ENCODE data around the gene KLC3.

The KLC3 gene

GRCh38 chr19:45349126-45349415 lies 8.5 kb downstream of the KLC3 start:
- DNase-seq (ENCODE audit: low read depth): no peak

- no peak for DNase-seq (ENCODE audit: low read depth)
Observed at GRCh38 chr19:45349430-45349941, 8.9 kb downstream of the KLC3 start.

DNA sequence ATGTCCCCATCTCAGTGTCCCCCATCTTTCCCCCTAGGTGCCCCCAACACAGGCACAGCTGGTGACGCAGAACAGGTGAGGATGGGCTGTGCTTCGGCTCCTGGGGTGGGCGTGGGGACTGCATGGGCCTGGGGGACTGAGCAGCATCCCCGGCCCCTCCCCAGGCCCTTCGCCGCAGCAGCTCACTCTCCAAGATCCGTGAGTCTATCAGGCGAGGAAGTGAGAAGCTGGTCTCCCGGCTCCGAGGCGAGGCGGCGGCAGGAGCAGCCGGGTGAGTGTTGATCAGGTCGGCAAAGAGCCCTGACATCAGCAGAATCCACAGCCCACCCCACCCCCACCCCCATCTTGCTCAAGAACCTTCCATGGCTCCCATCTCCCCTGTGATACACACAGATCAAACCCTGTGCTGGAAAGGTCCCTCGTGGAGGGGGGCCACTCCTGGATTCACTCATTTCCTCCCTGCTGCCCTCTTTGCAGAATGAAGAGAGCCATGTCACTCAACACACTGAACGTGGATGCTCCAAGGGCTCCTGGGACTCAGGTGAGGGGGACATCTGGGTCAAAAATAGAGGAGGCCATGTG lies 10.0 kb downstream of the KLC3 start:
- no peak for DNase-seq (ENCODE audit: low read depth)

DNA sequence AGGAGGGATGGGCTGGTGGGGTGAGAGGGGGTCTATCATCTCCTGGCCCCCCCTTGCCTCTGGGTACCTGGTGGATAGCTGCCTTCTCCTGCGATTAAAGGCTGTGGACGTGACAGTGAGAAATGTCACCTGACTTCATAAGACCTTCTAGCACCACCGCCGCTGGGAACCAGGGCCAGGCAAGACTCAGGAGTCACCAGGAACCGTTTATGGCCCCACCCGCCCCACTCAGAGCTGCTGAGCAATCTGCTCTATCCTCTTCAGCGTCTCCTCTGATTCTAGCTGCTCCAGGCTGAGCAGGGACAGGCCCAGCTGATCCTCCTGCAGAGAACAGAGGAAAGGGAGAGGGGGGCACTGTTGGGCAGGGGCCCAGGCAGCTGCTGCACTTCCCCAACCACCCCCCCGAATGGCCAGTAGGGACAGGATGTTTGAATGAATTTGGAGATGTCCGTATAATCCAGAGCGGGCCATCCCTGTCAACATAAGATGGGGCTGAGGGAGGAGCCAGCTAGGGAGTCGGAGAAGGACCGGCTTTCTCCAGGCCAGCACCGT lies 10.9 kb downstream of the KLC3 start:
- DNase-seq (ENCODE audit: low read depth): no peak

DNA sequence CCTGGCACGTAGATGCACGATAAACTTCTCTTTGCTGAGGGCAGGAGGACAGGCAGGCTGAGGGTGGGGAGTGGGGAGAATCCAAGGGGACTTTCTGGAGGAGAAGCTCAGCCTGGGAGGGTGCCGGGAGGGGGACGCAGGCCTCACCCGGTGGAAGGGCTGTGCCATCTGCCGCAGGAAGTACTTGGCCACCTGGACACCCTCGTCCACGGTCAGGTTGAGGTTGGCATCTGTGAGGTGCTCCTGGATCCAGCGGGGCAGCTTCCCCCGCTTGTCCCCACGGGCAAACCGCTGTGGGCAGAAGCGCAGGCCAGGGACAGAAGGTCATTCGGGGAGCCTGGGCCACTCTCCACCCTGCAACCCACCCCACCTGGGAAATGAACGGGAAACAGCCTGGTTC lies 11.5 kb downstream of the KLC3 start:
- no peak for DNase-seq (ENCODE audit: low read depth)

DNA sequence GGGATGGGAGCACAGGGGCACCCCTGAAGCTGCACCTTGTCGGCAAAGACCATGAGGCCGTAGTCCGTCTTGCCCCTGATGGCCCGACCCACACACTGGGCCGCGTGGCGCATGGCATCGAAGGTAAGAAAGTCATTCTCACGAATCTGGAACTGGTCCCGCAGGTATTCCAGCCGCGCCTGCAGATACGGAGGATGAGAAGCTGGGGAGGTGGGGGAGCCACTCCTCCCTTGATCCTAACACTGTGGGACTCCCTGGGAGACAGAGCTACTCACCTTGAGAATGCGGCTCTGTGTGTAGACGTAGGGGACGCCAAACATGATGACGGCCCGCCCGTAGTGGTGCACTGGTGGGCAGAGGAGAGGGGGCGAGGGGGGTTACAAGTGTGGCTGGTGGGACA lies 11.9 kb downstream of the KLC3 start:
- DNase-seq (ENCODE audit: low read depth): no peak

DNA sequence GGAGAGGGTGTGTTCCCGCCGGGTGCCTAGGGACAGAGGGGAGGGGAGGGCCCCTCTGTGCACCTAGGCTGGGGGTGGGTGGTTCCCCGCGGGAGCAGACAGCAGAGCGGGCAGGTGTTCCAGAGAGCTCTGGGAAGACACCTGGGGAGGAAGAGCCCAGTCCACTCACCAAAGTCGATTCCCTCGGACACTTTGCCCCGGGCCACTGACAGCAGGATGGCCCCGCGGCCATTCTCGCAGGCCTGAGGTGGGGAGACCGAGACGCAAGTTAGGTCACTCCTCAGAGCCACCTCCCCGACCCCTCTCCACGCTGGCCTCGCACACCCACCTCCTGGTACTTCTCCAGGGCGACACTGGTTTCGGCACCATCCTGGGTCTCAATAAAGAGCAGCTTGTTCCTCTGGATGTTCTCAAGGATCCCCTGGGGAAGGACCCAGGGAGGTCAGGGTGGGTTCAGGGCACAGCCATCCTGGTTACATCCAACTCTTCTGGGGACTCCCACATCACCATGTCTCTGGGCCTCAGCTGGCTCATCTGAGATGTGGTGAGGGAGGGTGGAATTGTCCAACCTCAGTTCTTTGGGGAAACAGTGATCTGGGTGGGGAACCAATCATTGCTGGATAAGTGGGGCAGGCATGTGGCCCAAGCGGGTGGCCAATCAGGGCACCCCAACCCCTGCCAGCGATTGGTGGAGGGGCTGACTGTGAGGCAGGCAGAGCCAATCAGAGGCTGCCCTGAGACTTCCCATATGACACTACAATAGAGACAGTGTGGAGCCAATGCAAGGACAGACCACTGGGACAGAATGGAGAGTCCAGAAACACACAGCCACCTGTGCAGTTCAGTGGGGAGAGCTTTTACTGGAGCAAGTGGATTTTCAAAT lies 12.6 kb downstream of the KLC3 start:
- DNase-seq (ENCODE audit: low read depth): no peak

DNA sequence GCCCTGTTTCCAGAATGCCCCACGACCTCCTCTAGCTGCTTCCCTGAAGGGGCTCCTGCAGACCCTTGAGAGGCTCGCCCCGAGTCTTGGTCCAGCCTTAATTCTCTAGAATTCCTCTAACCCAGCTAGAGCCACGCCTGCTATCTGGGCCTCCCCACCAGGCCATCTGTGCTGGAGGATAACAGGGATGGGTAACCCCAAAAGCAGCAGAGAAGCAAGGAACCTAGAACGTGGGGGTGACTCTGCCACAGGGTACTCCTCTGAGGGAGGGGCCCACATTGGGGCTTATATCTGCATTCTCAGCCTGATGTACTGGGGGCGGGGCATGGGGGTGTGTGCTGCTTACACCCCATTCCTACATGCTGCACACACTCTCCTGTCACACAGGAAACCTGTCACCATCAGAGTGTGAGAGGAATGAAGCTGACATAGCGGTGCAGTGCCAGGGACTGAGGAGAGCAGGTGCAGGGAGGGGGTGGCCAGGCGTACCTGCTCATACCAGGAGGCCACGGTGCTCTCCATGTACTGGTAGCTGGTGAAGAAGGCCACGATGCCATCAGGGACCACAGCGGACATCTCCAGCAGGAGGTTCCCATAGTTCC lies 13.8 kb downstream of the KLC3 start:
- no peak for DNase-seq (ENCODE audit: low read depth)

DNA sequence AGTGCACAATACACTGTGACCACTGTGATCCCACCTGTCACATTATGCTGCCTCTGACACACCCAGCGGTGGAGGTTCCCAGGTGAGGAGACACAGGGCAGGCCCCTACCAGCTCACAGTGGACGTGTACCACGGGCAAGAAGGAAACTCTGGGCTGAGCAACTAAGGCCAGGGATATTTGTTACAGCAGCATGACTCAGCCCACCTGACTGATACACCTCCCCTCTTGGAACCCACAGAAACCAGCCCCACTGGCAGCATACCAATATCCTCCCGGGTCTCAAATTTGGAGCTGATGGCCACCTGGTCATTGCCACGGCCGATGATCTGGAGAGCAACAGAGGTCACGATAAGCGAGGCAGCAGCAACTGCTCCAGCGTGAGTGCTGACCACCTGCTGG lies 14.9 kb downstream of the KLC3 start:
- no peak for DNase-seq (ENCODE audit: low read depth)

DNA sequence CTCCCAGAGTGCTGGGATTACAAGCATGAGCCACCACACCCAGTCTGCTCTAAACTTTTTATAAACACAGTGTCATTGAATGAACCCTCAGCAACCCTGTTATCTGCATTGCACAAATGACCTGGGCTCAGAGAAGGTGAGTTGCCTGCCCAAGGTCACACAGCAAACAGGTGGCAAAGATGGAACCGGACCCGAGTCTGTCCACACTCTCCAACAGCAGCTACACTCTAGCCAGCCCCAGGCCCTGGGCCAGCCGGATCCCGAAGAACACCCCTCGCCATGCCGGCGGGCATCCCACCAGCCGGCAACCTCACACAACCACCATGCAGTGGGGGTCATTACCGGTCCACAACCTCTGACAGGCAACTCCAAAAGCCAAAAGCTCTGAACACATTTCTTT lies 15.4 kb downstream of the KLC3 start:
- no peak for DNase-seq (ENCODE audit: low read depth)

GRCh38 chr19:45356760-45357444 lies 16.4 kb downstream of the KLC3 start:
- DNase-seq (ENCODE audit: low read depth): no peak

DNA sequence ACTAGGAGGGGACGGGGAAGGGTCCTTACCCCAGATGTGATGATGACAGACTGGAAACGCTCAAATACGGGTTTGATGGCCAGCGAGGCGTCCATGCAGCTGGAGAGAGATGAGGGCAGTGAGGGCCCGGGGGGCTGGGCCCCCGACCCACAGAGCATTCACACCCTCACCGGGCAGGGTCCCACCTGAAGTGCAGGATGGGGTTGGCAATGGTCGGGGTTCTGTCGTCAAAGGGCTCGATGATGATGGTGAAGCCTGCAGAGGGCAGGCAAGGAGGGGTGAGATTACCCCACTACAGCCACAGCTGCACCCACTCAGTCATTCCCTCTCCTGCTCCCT lies 16.9 kb downstream of the KLC3 start:
- no peak for DNase-seq (ENCODE audit: low read depth)

DNA sequence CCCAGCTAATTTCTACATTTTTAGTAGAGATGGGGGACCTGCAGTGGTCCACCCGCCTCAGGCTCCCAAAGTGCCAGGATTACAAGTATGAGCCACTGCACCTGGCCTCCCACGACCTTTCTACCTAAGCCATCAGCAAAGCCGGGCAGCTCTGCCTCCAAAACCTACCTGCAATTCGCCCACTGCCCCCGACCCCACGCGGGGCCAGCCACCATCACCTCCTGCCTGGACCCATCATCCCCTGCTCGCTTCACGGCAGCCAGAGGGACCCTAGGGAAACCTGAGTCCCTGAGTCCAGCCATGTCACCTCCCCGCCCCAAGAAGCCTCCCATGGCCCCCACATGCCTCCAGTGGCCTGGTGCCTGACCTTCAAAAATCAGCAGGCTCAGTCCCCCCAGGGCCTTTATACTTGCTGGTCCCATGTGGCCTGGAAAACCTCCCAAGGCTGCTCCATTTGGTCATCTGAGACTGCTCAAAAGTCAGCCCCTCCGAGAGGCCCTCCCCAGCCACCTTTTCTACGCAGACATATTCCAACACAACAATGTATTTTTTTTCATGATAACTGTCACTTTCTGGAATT lies 17.8 kb downstream of the KLC3 start:
- no peak for DNase-seq (ENCODE audit: low read depth)

DNA sequence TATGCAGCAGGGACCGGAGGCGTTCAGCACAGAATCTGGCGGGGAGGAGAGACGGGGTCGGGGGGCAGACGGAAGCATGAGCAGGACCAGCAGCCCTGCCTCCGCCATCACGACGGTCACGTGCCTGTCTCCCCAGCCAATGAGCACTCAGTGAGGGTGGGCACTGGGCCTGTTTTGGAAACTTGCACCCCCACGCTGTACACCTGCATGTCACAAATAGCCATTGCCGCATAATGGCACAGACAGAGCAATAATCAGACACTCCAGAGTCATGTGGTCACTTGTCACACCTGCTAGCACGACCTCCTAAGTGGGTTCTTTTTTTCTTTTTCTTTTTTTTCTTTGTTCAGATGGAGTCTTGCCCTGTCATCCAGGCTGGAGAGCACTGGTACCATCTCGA lies 21.1 kb downstream of the KLC3 start:
- DNase-seq (ENCODE audit: low read depth): no peak

DNA sequence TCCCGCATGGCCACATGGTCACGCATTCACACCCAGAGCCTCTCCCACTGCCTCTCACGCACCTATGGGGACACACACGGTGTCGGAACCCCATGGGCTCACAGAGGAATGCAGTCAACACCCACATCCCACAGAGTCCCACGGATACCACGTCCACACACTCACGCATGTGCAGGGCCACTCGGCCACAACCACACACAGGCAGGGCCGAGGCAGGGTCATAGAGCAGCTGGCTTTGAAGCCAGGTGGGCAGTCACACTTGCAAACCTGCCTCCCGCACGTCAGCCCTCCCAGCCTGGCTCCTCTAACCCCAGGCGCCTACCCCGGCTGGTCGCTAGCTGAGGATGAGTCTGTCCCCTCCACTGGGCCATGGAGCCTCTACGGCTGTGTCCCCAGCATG lies 21.7 kb downstream of the KLC3 start:
- DNase-seq (ENCODE audit: low read depth): no peak

DNA sequence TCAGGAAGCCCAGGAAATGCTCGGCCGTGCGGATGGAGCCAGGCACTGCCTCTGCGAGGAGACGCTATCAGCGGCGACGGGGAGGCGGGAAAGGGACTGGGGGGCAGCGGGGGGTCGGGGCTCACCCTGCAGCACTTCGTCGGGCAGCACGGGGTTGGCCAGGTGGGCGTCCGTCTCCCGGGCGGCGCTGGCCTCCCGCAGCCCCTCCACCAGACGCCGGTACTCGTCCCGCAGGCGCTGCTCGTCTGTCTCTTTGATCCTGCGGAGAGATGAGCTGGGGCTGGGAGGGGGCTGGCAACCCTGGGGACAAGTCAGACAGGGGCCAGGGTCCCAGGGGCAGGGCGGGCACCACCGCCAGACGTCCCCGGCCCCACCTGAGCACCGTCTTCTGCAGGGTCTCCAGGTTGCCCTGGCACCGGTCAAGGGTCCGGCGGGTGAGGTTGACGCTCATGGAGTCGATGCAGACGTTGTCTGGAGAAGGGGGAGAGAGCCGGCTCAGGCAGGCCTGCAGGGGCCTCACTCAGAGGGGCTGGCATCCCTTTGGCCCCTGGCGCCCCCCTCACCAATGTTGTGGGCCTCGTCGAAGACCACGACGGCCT lies 23.4 kb downstream of the KLC3 start:
- no peak for DNase-seq (ENCODE audit: low read depth)

- DNase-seq (ENCODE audit: low read depth): no peak
Observed at GRCh38 chr19:45364696-45365095, 24.1 kb downstream of the KLC3 start.

- no peak for DNase-seq (ENCODE audit: low read depth)
Observed at GRCh38 chr19:45368127-45368526, 27.6 kb downstream of the KLC3 start.

GRCh38 chr19:45368737-45369340 lies 28.3 kb downstream of the KLC3 start:
- DNase-seq (ENCODE audit: low read depth): no peak

DNA sequence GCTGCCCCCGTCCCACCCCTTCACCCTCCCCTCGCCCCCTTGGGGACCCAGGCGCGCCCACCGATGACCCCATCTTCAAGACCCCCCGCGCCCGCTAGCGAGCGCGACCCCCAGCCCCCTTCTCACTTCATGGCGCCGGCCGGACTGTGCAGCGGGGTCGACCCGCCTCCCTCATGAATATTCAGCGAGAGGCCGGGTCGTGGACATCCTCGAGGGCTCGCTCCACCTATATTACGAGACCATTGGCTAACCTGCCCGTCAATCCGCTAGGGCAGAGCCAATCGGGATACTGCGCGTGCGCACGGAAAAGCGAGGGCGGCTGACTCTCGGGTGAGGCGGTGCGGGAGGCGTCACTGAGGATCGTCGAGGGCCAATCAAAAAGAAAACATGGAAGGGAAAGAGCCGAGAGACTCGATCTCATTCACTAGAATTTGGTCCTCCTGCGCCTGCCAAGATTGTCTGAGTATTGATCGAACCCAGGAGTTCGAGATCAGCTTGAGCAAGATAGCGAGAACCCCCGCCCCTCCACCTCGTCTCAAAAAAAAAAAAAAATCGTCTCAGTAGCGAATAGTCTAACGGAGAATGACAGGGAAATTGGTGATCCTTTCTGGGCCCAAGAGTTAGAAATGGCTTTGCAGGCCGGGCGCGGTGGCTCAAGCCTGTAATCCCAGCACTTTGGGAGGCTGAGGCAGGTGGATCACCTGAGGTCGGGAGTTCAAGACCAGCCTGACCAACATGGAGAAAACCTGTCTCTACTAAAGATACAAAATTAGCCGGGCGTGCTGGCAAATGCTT lies 30.1 kb downstream of the KLC3 start, which contains the start of gene ERCC2:
Gene ERCC2 (minus strand): TSS at position 164 of the 795 bp plus-strand sequence. CDS start 33 bp downstream, at position 131.
- DNase-seq (ENCODE audit: low read depth): peak; percentile 99
